Stimulated activated CD4-positive, alpha-beta T cell treated with anti-CD3 and anti-CD28 coated beads, Interleukin-2, amount 100 ng/mL, for 24 hours (primary cell): Measurements from ENCODE around the gene ENTPD3.
"Not testable (repeated sequence)": the region's sequence is repeated elsewhere in the genome, so short reads cannot be mapped to it uniquely, and the experiment has no call there.

ENCODE experiments used
- DNase-seq, 2 donors: peaks; one replicate each; pipeline ENCODE4 v3.0.0-alpha.2; 2020

Gene ENTPD3

DNA sequence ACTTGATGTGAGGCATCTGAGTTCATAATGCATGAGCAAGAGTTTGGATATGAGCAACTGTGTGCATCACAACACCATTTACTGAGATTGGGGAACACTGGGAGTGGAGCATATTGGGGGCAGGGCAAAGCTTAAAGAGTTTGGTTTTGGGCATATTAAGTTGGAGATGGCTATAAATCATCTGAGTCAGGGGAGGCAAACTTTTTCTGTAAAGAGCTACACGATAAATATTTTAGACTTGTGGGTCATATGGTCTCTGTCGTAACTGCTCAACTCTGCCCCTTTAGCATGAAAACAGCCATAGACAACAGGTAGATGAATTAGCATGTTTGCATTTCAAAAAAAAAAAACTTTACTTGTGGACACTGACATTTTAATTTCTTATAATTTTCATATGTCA is 20.0 kb downstream of the ENTPD3 start:
- DNase-seq, result no peak

DNA sequence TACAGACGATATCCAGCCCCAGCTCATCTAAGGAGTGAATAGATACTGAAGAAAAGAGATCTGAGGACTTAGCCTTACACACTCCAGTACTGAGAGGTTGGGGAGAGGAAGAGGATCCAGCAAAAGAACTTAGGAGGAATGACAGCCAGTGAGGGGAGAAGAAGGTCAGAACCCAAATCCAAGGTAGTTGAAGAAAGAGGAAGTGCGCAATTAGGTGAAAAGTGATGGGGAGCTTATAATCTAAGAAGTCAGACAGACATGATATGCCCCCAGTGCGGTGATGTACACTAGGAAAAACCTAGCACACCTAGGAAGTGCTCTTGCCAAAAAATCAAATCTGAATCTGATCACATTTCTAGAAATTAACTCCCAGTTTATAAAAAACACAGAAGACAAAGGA is 20.6 kb downstream of the ENTPD3 start:
- no peak for DNase-seq

DNA sequence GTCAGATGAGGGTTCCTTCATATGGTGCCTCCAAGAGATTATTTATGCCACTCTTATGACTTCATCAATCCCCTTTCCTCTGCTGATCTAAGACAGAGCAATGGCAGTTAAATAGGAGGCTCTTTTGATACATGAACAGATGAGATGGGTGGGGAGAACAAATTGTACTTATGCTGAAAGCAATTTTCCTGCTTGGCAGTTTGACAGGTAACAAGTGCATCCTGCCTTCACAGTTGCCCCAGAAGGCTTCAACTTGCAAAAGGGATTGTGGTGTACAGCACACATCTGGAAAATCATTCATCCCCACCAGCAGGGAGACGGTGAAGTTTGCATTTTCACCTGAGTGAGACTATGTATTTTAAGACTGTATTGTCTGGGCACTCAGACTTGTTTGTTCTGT is 27.3 kb downstream of the ENTPD3 start:
- DNase-seq, result no peak

DNA sequence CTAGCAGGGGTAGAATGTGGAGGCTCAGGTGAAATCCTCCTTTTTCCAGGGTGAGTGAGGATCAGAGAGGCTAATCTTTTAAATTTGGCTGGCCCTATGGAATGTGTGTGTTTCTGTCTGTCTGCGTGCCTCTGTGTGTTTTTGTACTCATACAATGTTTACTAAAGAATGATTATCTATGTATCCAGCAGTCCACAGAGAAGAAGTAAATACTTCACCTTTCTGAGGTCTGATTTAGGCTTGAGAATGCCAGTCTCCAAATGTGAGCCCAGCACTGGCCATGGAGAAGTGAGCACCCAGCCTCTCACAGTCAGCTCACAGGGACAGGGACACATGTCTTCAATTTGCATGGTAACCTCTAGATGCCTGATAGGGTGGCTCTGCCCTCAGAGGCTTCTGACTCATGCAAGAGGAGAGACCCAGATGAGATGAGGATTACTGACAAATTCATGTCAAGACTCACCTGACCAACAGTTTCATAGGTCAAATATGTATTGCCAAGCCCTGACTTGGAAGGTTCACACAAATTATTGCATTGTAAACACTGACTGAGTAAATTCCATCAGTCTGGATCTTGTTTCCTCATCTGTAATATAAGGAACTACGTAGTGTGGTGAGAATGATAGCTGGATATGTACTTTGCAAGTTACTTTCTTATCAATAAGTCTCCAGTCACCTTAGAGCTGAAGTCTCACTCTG is 31.0 kb downstream of the ENTPD3 start:
- no peak for DNase-seq

DNA sequence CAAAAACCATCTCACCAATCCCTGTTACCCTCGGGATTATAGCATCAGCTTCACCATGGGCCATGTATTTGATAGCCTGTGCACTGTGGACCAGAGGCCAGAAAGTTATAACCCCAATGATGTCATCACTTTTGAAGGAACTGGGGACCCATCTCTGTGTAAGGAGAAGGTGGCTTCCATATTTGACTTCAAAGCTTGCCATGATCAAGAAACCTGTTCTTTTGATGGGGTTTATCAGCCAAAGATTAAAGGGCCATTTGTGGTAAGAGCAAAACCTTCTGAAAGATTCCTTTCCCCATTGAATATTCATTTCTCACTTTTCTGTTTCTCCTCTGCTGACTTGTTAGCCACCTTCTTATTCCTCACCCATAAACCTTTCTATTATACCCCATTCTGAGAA is 35.9 kb downstream of the ENTPD3 start:
- no peak for DNase-seq

DNA sequence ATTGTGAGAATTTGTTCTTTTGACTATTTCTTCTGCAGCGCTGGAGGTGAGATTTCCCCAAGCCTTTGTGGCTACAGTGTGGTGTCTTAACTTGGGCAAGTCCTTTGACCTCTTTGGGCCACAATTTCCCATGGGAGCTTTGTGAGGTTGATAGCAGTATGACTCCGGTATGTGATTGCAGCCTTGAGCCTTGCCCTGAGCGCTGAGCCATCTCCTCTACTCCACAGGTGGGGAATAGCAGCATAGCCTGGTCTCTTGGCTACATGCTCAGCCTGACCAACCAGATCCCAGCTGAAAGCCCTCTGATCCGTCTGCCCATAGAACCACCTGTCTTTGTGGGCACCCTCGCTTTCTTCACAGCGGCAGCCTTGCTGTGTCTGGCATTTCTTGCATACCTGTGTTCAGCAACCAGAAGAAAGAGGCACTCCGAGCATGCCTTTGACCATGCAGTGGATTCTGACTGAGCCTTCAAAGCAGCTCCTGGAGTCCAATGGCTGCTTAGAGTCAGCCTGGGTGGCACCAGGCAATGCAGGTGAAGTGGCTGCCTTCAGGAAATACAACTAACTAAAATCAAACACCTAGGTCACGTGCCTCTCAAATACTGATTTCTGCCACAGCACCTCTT is 40.2 kb downstream of the ENTPD3 start:
- no peak for DNase-seq

DNA sequence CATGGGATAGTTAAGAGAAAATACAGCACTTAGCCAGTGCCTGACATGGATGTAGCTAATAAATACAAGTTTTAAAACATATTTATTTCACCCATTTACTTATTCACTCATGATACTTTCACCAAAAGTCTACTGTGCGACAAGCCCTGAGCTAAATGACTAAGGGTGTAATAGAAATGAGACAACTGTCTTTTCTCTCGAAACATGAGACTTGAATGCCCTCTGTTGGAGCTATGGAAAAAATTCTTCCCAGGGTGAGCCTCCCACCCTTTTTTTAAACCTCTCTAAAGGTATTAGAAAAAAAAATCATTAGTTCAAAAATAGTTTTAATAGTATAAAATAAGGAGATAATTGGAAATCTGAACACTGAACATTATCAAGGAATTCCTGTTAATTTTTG is 45.8 kb downstream of the ENTPD3 start:
- no peak for DNase-seq

DNA sequence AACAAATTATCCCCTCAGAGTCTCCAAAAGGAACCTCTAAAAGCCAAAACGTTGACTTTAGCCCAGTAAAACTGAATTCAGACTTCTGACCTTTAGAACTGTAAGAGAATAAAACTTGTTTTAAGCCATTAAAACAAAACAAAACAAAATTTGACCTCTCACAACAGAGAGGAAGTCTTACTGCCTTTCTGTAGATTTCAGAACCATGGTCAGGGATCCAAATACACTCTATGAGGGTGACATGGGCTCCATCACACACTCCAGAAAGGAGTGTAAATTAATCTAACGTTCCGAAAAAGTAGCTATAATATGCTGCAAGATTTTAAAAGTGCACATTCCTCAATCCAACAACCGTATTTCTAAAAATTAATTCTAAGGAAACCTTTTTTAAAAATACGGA is 50.9 kb downstream of the ENTPD3 start:
- no peak for DNase-seq

DNA sequence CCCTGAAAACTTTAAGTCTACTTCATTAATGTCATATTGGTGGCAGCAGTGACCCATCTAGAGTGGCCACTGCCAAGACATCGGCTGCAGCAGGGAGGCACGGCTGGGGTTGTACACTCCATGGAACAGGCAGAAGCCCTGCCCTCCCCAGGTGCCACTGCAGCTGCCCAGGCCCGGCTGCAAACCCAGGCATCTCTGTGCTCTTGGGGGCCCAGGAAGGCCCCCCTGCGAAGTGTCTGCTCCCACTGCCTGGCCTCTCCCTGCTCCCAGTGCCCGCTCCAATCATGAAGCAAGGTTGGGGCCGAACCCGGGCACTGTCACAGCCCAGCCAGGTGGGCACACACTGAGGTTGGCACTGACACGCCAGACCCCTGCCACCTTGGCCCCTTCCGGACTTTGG is 58.1 kb downstream of the ENTPD3 start:
- DNase-seq, result no peak

DNA sequence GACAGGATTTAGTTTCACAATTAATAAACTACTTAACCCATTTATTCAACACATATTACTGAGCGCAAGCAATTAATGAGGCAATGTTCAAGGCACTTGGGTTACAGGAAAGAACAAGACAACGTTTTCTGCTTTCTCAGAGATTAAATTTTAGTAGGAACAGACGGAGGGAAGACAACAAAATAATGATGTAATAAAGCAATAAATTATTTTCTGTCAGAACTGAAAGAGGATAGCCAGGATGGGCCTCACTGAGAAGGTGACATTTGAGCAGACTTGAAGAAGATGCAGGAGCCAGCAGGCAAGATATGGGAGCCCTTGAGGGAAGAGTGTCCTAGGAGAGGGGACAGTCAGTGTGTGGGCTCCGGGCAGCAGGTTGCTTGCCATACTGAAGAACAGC is 58.9 kb downstream of the ENTPD3 start:
- no peak for DNase-seq

DNA sequence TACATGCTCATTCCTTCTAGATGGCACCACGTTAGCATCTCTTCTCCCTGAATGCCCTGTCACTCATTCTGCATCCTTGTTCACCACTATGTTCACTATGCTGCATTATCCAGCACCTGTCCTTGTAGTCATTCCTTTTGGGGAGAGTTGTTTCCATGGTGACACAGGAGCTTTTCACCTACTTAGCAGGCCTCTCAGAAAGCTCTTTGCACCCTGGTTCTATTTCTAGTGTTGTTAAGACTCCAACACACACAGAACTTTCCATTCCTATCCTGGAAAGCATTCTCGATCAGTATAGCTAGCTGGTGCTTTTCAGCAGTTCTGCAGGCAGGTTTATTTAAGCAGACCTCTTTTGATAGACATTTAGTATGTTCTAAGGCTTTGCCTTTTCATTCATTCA is 63.5 kb downstream of the ENTPD3 start:
- no peak for DNase-seq

DNA sequence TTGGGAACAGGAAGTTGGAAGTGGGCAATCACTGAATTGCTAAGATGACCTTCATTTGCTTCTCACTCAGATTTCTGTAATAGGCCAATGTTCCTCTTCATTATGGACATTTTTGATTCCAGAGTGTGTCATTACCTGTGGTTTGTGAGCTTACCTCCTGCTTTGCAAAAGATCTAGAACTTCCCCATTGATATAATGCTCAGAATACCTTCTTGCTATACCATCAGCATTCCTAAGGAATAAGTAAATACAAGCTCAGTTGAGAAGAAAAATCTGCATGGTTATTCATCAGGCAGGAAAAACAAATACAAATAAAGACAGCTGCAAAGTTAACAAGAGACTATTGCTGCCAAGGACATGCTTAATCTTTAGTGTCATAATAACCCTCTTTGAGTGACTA is 64.6 kb downstream of the ENTPD3 start:
- DNase-seq, result no peak

DNA sequence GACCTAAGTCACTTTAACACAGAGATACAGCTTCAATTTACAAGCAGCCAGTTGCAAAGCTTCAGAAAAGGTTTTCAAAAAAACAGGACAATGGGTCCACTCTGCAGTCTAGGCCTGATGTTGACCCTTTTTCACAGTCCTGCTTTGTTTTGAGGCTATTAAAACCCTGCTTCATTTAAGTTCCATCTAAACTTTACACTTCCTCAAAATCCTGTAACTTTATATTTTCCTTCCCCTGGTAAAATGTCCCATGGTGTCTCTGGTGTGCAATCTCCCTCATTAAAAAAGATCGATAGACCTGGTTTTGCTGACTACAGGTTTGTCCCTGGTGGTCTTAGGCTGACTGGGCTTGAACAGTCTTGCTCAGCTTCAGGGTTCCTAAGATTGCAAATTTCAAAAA is 65.1 kb downstream of the ENTPD3 start:
- DNase-seq, result no peak

DNA sequence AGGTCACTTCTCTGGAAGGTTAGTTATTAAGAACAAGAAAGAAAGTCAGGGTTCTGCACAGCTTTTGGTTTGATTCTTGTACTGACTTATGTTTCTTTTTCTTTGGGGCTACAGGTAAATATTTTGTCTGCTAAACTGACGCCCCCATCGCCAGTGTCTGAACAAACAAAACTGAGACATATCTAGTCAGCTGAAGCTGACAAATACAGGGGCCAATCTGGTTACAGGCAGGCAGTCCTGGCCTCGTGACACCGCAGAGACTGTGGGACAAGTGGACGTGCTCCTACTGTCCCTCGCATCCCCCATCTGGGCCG is 65.5 kb downstream of the ENTPD3 start:
- DNase-seq, result no peak

DNA sequence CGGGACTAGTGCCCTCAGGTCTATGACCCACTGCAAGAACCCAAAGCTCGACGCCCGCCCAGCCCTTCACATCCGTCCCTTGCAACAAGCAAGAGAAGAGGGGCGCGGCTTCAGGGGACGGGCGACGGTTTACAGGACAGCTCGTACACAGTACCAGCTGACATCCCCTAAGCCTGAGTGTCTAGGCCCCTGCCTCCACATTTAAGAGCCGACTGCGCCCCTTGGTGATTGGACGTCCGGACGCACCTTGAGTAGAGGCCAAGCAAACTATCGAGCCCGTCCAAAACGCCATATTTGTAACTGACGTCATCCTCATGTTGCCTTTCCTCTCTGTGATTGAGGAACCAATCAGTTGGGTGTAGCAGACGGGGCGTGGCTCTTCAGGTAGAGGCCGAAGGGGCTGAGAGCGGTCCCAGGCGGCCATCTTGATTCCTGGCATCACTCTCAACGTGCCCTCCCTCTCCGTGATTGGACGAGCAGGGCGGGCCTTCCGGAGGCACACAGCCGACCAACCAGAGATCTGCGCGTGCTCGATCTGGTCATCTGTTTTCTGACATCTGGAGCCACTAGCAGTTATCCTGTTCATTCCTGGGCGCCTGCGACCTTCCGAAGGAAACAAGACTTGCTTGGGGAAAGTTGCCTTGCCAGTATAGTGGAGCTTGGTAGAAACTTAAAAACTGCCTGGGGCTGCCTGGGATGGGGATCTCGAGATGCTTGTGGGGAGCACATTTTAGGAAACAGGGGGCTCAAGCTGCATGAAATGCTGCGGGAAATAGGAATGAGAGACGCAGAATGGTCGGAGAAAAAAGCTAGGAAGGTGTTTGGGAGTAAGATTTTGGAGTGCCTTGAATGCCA is 66.1 kb downstream of the ENTPD3 start:
- DNase-seq, result peak; percentile 94 to 96

DNA sequence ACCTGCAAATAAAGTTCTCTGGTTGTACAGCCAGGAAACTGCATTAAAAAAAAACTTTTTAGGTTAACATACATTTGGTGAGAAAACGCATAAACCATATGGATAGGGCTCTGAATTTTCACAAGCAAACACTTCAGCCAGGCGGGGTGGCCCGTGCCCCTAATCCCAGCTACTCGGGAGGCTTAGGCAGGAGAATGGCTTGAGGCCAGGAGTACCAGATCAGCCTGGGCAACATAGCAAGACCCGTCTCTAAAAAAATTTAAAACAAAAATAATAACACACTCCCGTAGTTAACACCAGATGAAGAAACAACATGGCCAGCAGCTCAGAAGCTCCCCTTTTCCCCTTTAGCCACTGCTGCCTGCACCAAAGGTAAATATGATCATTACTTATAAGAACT is 66.9 kb downstream of the ENTPD3 start:
- no peak for DNase-seq

DNA sequence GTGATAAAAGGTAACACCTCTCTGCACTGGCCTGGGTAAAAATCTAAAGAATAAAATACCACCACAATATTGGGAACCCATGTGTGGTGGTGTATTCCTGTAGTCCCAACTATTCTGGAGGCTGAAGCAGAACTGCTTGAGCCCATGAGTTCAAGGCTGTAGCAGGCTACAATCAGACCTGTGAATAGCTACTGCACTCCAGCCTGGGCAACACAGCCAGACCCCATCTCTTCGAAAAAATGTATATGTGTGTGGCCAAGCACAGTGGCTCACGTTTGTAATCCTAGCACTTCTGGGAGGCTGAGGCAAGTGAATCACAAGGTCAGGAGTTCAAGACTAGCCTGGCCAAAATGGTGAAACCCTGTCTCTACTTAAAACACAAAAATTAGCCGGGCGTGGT is 68.3 kb downstream of the ENTPD3 start:
- no peak for DNase-seq

DNA sequence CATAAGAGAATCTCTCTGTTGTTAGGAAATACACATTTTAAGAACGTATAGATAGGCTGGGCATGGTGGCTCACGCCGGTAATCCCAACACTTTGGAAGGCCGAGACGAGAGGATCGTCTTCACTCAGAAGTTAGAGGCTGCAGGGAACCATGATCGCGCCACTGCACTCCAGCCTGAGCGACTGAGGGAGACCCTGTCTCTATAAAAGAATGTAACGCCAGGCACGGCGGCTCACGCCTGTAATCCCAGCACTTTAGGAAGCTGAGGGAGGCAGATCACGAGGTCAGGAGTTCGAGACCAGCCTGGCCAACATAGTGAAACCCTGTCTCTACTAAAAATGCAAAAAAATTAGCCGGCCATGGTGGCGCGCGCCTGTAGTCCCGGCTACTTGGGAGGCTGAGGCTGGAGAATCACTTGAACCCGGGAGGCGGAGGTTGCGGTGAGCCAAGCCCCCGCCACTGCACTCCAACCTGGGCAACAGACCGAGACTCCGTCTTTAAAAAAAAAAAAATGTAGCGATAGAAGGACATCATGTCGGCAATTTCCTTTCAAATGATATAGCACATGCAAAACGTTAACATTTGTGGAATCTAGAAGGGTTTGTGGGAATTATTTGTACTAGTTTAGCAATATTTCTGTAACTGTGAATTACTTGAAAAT is 69.4 kb downstream of the ENTPD3 start:
- DNase-seq, result no peak

DNA sequence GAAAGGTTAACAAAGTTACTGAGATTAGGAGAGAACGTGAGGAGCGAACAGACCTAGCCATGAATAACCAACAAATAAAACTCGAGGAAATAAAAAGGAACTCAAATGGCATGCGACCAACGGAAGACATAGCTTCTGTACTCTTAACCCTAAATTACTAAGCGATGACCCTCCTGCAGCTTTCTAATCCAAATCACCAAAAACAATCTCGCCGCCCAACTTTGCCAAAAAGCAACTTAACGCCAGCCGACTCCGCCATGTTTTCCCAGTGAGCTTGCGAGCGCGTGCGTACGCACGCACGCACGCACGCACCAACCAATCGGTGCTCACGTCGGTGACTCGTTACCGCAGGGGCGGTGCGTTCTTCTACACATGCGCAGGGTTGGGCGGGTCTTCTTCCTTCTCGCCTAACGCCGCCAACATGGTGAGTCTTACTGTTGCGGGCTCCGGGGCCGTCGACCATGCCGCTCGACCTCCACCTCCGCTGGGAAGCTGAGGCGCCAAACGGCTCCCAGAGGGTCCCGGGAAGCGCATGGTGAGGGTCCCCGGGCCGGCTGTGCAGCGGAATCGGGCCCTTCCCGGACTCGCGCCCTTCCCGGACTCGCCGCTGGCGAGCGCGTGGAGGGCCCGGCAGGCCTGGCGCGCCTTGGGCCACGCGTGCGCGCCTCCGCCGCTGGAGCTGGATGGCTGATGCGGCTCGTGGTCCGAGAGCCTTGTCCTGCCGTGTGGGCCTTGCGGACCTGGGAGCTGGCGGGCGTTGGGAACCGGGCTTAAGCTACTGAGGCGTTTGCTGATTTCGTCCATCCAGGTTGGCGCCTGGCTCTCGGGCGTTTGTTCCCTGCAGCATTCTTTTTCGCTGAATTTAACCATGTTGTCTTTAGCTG is 70.2 kb downstream of the ENTPD3 start, which contains the start of gene RPL14:
TSS of gene RPL14 (plus strand) at position 400 of the 884 bp plus-strand sequence. CDS start at position 533, 133 bp downstream.
- DNase-seq, result peak; percentile 95 to 96

DNA sequence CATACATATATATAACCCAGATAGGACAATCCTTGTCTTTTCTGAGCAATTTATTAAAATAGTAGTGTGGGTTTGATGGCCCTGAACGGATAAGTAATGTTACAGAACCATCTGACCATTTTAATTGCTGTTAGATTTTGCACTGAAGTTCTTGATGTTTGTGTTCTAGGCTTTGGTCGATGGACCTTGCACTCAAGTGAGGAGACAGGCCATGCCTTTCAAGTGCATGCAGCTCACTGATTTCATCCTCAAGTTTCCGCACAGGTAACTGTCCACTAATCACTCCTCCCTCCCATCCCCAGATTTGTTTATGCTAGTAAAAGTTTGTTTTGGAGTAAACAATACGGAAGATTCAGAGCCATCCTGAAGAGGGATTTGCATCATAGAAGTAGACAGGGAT is 71.5 kb downstream of the ENTPD3 start:
- DNase-seq, result no peak

DNA sequence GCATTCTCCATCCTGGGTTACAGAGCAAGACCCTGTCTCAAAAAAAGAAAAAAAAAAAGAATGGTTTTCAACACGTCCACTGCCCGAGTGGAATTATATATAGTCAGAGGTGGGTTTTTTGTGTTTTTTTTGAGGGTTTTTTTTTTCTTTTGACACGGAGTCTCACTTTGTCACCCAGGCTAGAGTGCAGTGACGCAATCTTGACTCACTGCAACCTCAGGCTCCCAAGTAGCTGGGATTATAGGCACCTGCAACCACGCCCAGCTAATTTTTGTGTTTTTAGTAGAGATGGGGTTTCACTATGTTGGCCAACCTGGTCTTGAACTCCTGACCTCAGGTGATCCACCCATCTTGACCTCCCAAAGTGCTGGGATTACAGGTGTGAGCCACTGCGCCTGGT is 73.5 kb downstream of the ENTPD3 start:
- DNase-seq, result peak in 1 of 2 donors; percentile 18

DNA sequence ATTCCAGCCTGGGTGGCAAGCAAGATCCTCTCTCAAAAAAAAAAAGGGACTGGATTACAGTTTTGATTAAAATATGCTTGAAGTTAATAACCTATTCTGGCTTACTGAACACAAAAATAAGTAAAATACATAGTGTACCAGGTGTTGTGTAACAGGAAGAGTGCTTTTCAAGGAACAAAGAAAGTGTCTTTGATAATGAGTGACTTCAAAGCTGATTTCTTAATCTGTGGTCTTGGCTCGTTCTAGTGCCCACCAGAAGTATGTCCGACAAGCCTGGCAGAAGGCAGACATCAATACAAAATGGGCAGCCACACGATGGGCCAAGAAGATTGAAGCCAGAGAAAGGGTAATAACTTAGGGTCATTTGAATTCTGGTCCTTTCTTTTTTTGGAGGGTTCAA is 74.2 kb downstream of the ENTPD3 start:
- DNase-seq, result no peak

DNA sequence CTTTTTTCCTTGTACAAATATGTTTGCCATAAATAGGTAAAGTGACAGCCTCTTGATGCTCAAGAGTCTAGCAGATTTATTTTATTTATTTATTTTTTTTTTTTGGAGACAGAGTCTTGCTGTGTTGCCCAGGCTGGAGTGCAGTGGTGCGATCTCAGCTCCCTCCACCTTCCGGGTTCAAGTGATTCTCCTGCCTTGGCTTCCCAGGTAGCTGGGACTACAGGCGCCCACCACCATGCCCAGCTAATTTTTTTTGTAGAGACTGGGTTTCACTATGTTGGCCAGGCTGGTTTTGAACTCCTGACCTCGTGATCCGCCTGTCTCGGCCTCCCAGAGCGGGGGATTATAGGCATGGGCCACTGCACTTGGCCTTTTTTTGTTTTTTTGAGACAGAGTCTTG is 75.9 kb downstream of the ENTPD3 start:
- DNase-seq, result not testable (repeated sequence)
